ENCODE data around the gene MED9. TPM values are rescaled to one million over a fixed set of nuclear protein-coding genes. Genes with fewer than 3 reads are reported as not detected.

Gene MED9
- total and polyA plus RNA-seq, 10 of the 15 experiments (the other 5 are each of a cell fraction or from before 2014, with no cell fraction given), result 1.5 to 22.4 (median 14.8) TPM

- WGBS (ENCODE audit: insufficient coverage, insufficient replicate concordance, low lambda C conversion rate, missing lambda C conversion rate), result 75% methylated on average over 13 of the region's 14 CpGs
These were observed 46.4 kb downstream of the MED9 start for GRCh38 chr17:17523001-17523730.

GRCh38 chr17:17523731-17524490 lies 47.1 kb downstream of the MED9 start:
- RAD21 ChIA-PET (ENCODE audit: unreplicated experiment), result no interaction called here
- Histone ChIP-seq H3K9ac (ENCODE audit: control insufficient read depth, insufficient read depth, low read length) (no peak overlapping the region), H3K4me1 (ENCODE audit: control insufficient read depth, insufficient read depth, low read length) (no peaks in the 10 kb centered on the region), H3K9me3 (replicated peaks; ENCODE audit: control insufficient read depth, insufficient read depth, low read length) (no peaks in the 10 kb centered on the region), H2AFZ (ENCODE audit: control insufficient read depth, low read depth, low read length) (no peak overlapping the region), H3K27ac (ENCODE audit: control insufficient read depth, insufficient read depth) (no peak overlapping the region), H3K4me2 (ENCODE audit: control insufficient read depth, insufficient read depth) (no peak overlapping the region), H3K36me3 (ENCODE audit: control insufficient read depth in 2 of 2, insufficient read depth in 2 of 2, low read length in 1 of 2) (no peaks in the 10 kb centered on the region), H3K79me2 (ENCODE audit: control insufficient read depth, insufficient read depth, low read length) (no peaks in the 10 kb centered on the region), H4K20me1 (ENCODE audit: control insufficient read depth, insufficient read depth) (no peaks in the 10 kb centered on the region), H3K4me3 (no peak overlapping the region), H3K27me3 (replicated peaks in 1 of 2; ENCODE audit: control insufficient read depth in 2 of 2, insufficient read depth in 2 of 2, low read length in 1 of 2) (no peaks in the 10 kb centered on the region)
- intact Hi-C loops (cut with micrococcal nuclease; ENCODE audit: unreplicated experiment), result no loop called here
- SMC1A ChIA-PET (ENCODE audit: uncharacterized antibody, unreplicated experiment), result no interaction called here
- CTCF ChIA-PET, result no interaction called here
- FAIRE-seq (no peak), ATAC-seq (no peak), DNase-seq (ENCODE audit: low read depth, low spot score) (no peak)
- in situ Hi-C loops (cut with MboI), result no loop called here
- WGBS (ENCODE audit: insufficient coverage, insufficient replicate concordance, low lambda C conversion rate, missing lambda C conversion rate), result 66% methylated on average over 19 of the region's 19 CpGs
- POLR2A ChIA-PET, result no interaction called here
- no TSS peak for BruUV-seq (replicated peaks)
- TF ChIP-seq ESRRA (IDR thresholded peaks at IDR 0.05; ENCODE audit: low read length), result no peak
- TF ChIP-seq JUND (IDR thresholded peaks at IDR 0.05; ENCODE audit: low read depth, low read length), result no peak
- no peak for TF ChIP-seq FOXM1 (IDR thresholded peaks at IDR 0.05; ENCODE audit: low read depth, low read length)
- TF ChIP-seq SREBF1 (IDR thresholded peaks at IDR 0.05; ENCODE audit: low read length), result no peak
- no peak for TF ChIP-seq ZNF592 (IDR thresholded peaks at IDR 0.05)
- TF ChIP-seq ATF3 (IDR thresholded peaks at IDR 0.05; ENCODE audit: borderline replicate concordance, extremely low read depth, low read depth, low read length), result no peak
- no peak for TF ChIP-seq BACH1 (IDR thresholded peaks at IDR 0.05; ENCODE audit: borderline replicate concordance)
- no peak for TF ChIP-seq RELA (IDR thresholded peaks at IDR 0.05; ENCODE audit: borderline replicate concordance, partially characterized antibody)

More at GRCh38 chr17:17523001-17523730, 46.4 kb downstream of the MED9 start:
- in situ Hi-C loops (cut with MboI) (no loop called here), intact Hi-C loops (cut with micrococcal nuclease; ENCODE audit: unreplicated experiment) (no loop called here)
- no peak overlapping the region for H3K4me3 ChIP-seq
- H4K20me1 ChIP-seq (ENCODE audit: control insufficient read depth, insufficient read depth), result no peaks in the 10 kb centered on the region
- no peak for FAIRE-seq
- ATAC-seq, result no peak
- ChIA-PET CTCF (no interaction called here), SMC1A (ENCODE audit: uncharacterized antibody, unreplicated experiment) (no interaction called here), RAD21 (ENCODE audit: unreplicated experiment) (no interaction called here), POLR2A (no interaction called here)
- no TSS peak for BruUV-seq (replicated peaks)
- no peaks in the 10 kb centered on the region for H3K79me2 ChIP-seq (ENCODE audit: control insufficient read depth, insufficient read depth, low read length)
- no peaks in the 10 kb centered on the region for H3K9me3 ChIP-seq (replicated peaks; ENCODE audit: control insufficient read depth, insufficient read depth, low read length)
- H3K4me1 ChIP-seq (ENCODE audit: control insufficient read depth, insufficient read depth, low read length), result no peaks in the 10 kb centered on the region
- no peak overlapping the region for H3K9ac ChIP-seq (ENCODE audit: control insufficient read depth, insufficient read depth, low read length)
- no peaks in the 10 kb centered on the region for H3K36me3 ChIP-seq (ENCODE audit: control insufficient read depth in 2 of 2, insufficient read depth in 2 of 2, low read length in 1 of 2)
- H3K27ac ChIP-seq (ENCODE audit: control insufficient read depth, insufficient read depth), result no peak overlapping the region
- DNase-seq (ENCODE audit: low read depth, low spot score), result no peak
- no peaks in the 10 kb centered on the region for H3K27me3 ChIP-seq (replicated peaks in 1 of 2; ENCODE audit: control insufficient read depth in 2 of 2, insufficient read depth in 2 of 2, low read length in 1 of 2)
- no peak overlapping the region for H3K4me2 ChIP-seq (ENCODE audit: control insufficient read depth, insufficient read depth)
- no peak overlapping the region for H2AFZ ChIP-seq (ENCODE audit: control insufficient read depth, low read depth, low read length)
- no peak for TF ChIP-seq CHD2 (IDR thresholded peaks at IDR 0.05; ENCODE audit: borderline replicate concordance, low read depth, low read length)
- no peak for TF ChIP-seq SUZ12 (IDR thresholded peaks at IDR 0.05; ENCODE audit: unreplicated experiment)
